Anterior cingulate cortex (tissue), 58 donors: ENCODE results near the gene ERP44.
"Not testable (repeated sequence)": the region's sequence is repeated elsewhere in the genome, so short reads cannot be mapped to it uniquely, and the experiment has no call there.

Source experiments
- DNase-seq, 58 donors: peaks; one replicate each; lab custom pipeline; 2025; lab: John Stamatoyannopoulos, UW

ERP44 gene

GRCh38 chr9:100098887-100099721, at the start of gene ERP44, which contains the start of gene INVS:
ERP44 (minus strand) TSS chr9:100099000; CDS start chr9:100098840, 160 bp downstream.
INVS (plus strand) TSS chr9:100099243; CDS start chr9:100104522, 5,279 bp downstream.
- peak; percentile 90 to 100 (median 99) for DNase-seq

- not testable (repeated sequence) for DNase-seq
These were observed 47.2 kb upstream of the ERP44 start for GRCh38 chr9:100145976-100146375.

- DNase-seq = not testable (repeated sequence)
These were observed 46.6 kb upstream of the ERP44 start for GRCh38 chr9:100145167-100145934.

- DNase-seq = not testable (repeated sequence)
These were observed 43.1 kb upstream of the ERP44 start for GRCh38 chr9:100141862-100142261.

GRCh38 chr9:100140303-100140702, 41.5 kb upstream of the ERP44 start:
- not testable (repeated sequence) for DNase-seq

- not testable (repeated sequence) for DNase-seq
These were observed 38.0 kb upstream of the ERP44 start for GRCh38 chr9:100136799-100137198.

- no peak for DNase-seq
These were observed 35.9 kb upstream of the ERP44 start for GRCh38 chr9:100134731-100135130.

GRCh38 chr9:100131875-100132430, 33.2 kb upstream of the ERP44 start:
- DNase-seq = no peak

GRCh38 chr9:100131216-100131615, 32.4 kb upstream of the ERP44 start:
- no peak for DNase-seq

- no peak for DNase-seq
These were observed 31.0 kb upstream of the ERP44 start for GRCh38 chr9:100129772-100130171.

GRCh38 chr9:100126423-100126822, 27.6 kb upstream of the ERP44 start:
- DNase-seq = no peak

- DNase-seq = no peak
These were observed 27.1 kb upstream of the ERP44 start for GRCh38 chr9:100125910-100126309.

- no peak for DNase-seq
These were observed 26.4 kb upstream of the ERP44 start for GRCh38 chr9:100125236-100125635.

GRCh38 chr9:100120286-100120685, 21.5 kb upstream of the ERP44 start:
- no peak for DNase-seq

- no peak for DNase-seq
These were observed 18.5 kb upstream of the ERP44 start for GRCh38 chr9:100117316-100117715.

- no peak for DNase-seq
These were observed 14.0 kb upstream of the ERP44 start for GRCh38 chr9:100112677-100113336.

- peak in 57 of 58 donors; percentile 2 to 87 (median 64) for DNase-seq
These were observed 12.4 kb upstream of the ERP44 start for GRCh38 chr9:100111235-100111634.

GRCh38 chr9:100108559-100108958, 9.8 kb upstream of the ERP44 start:
- peak in 1 of 58 donors; percentile 13 for DNase-seq

- no peak for DNase-seq
These were observed 7.8 kb upstream of the ERP44 start for GRCh38 chr9:100106616-100107015.

GRCh38 chr9:100105861-100106260, 7.1 kb upstream of the ERP44 start:
- no peak for DNase-seq
